Activated naive CD4-positive, alpha-beta T cell (primary cell): ENCODE measurements around the gene XRCC4.

Experiments used
- DNase-seq, 4 experiments: peaks; one replicate each; lab custom pipeline; 2025; lab: John Stamatoyannopoulos, UW

Gene XRCC4

GRCh38 chr5:83388608-83389007, 311.3 kb downstream of the XRCC4 start:
- DNase-seq = no peak

DNA sequence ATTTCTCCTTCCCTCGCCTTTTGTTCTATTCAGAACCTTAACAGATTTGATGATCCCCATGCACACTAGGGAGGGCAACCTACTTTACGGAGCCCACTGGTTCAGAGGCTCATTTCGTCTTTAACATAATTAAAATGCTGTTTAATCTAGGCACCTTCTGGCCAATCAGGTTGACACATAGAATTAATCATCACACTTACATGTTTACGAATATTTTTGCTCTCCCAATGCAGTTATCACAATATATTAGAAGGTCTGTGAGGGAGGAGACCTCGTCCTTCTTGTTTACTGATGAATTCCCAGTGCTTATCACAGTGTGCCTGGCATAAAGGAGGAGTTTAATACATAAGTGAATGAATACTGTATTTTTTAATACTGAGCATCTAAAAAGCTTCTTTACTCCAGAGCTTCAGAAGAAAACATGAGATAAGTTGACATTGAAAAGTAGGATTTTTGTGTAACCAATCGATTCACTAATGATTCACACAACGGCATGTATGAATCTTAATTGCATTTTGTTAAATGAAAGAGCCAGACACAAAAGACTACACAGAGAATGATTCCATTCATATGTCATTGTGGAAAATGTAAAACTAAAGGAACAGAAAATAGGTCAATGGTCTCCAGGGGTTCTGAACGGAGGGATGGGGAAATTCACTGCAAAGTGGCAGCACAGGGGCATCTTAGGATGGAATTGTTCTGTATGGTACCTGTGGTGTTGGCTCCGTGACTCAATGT, 315.6 kb downstream of the XRCC4 start:
- DNase-seq = no peak

DNA sequence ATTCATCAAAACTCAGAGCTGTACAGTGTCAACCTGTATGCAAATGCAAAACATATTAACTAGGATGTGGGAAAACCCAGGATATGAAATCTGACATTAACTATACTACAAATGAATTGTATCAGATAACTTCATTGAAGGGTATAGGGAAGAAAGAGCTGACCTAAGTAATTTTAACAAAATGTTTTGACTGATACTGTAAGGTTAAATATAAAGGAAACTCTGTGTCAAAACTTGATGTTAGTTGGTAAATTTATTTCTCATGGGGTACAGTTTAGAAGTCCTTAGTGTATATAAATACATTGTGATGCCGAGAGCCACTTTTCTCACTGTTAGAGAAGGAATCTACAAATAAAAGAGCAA, 316.1 kb downstream of the XRCC4 start:
- no peak for DNase-seq

- DNase-seq = no peak
Measured at GRCh38 chr5:83394190-83394589, 316.8 kb downstream of the XRCC4 start.

- DNase-seq = no peak
Measured at GRCh38 chr5:83396662-83397061, 319.3 kb downstream of the XRCC4 start.

DNA sequence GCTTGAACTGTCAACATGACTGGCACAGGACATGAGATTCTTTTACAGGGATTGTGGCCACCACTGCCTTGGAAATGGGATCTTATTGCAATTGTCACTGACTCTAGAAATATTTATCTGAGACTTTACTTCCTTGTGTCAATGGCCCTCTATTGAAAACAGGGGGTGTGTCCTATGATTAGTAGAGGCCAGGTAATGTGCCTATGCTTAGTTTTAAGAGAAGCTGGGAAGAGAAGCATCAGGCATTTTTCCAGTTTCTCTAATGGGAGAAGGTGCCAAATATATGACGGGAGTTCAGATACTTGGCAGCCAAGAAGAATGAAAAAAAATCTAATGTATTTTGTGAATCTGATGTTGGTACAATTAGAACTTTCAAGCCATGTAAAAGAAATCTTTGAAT, 320.3 kb downstream of the XRCC4 start:
- DNase-seq = no peak

DNA sequence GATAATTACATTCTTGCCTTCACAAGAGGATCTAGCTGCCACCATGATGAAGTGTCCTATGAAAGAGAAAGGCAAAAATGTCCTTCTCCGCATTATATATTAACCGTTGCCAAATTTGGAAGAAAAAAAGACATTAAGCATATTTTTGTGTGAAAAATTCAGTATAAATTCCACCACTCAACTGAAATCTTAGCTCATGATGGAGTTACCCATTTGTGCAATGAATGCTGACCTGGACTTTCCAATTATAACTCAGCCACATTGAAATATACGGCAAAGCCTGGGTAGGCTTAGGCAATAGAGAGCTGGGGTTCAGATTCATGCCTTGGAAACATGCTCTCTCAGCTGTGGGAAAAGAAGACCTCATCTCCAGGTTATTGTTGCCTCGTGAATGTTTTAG, 322.9 kb downstream of the XRCC4 start:
- no peak for DNase-seq

DNA sequence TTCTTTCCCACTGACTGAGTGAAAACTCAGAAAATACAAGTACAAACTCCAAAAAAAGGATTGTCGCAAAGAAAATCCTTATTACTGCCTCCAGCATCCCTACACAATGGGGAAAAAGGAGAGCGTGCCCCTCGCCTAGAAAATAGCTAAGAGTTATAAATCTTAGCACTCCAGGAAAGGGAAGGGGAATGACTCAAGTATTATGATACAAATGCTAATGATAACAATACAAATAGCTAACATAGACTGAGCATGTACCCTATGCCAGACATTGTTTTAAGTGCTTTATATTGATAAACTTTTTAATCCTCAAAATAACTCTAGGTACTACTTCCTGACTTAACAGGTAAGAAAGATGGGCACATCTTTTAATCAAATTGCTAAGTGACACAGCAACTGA, 323.4 kb downstream of the XRCC4 start:
- no peak for DNase-seq

GRCh38 chr5:83401122-83401731, 323.9 kb downstream of the XRCC4 start:
- no peak for DNase-seq

DNA sequence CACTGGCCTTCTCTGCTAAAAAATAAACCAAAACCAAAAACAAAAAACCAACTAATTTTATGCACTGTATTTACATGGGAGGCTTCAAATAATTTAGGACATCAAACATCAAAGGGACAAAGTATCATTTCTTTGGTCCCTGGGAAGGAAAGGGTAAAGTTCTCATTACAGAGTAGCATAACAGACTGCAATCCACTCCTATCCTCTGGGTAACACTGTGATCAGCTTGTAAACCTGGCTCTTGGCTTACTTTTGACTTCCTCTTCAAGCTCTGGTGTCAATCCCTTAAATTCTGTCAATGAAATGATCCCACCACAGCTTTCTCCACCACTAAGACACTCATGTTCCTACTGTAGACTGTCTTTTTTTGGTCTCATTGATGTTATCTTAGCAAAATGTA, 324.4 kb downstream of the XRCC4 start:
- DNase-seq = no peak
